Thyroid gland (tissue), 4 donors: ENCODE results near the gene INSC. TPM values are rescaled to one million over a fixed set of nuclear protein-coding genes. Genes with fewer than 3 reads are reported as not detected.

ENCODE experiments used
- DNase-seq, 2 donors: peaks; one replicate each; pipeline ENCODE4 v3.0.0-alpha.2; 2019
- H3K27ac ChIP-seq, 3 donors: fragments of 200-600 bp; sonication (generic); 1 replicate in 2 of 3; 2 replicates in 1 of 3; pipeline ENCODE4 v1.5.1; 2016 to 2019; ENCODE audit warnings: mild to moderate bottlenecking in 1 of 3, moderate library complexity in 1 of 3
- H3K27me3 ChIP-seq: fragments of 200-600 bp; sonication (generic); one replicate; pipeline ENCODE4 v1.5.1; 2019
- H3K36me3 ChIP-seq, 2 donors: fragments of 200-600 bp; sonication (generic); one replicate each; pipeline ENCODE4 v1.5.1; 2016 to 2019
- H3K4me1 ChIP-seq, 2 donors: fragments of 200-600 bp; sonication (generic); one replicate each; pipeline ENCODE4 v1.5.1; 2017 to 2019
- H3K4me3 ChIP-seq, 3 donors: fragments of 200-600 bp; sonication (generic); replicated peaks in 1 of 3; 1 replicate in 2 of 3; 2 replicates in 1 of 3; pipeline ENCODE4 v1.5.1; 2016; ENCODE audit warnings: mild to moderate bottlenecking in 1 of 3
- H3K9me3 ChIP-seq: fragments of 200-600 bp; sonication (generic); one replicate; pipeline ENCODE4 v1.5.1; 2017
- CTCF ChIP-seq, 6 experiments: fragments of 200-600 bp in 3 of 6; fragments of 450-650 bp in 3 of 6; sonication (generic) in 3 of 6; IDR thresholded peaks; one replicate each; pipeline ENCODE4 v1.5.1; 2016 to 2019; ENCODE audit warnings: antibody characterized with exemption in 6 of 6, mild to moderate bottlenecking in 2 of 6, inconsistent platforms in 1 of 6, moderate library complexity in 1 of 6
- POLR2A ChIP-seq, 2 donors: fragments of 450-650 bp; IDR thresholded peaks; one replicate each; pipeline ENCODE4 v1.6.1; 2017; ENCODE audit warnings: antibody characterized with exemption in 2 of 2, mild to moderate bottlenecking in 2 of 2, moderate library complexity in 1 of 2
- WGBS, 2 donors: methylation state at CpG; one replicate each; pipeline ENCODE4 v1.1.5; 2017; 5-methylcytosine and 5-hydroxymethylcytosine counted together
- intact Hi-C: fragments of 100-400 bp; cut with DNase I; formaldehyde crosslinking; loops from one replicate; pipeline ENCODE4 v1.15.1; 2023
- total RNA-seq, 4 donors: library from RNA; depleted of rRNA; stranded (reverse); fragments of >200 nt; gene quantifications; one replicate each; pipeline ENCODE4 v1.2.3, GENCODE V29; 2016

Gene INSC
- total RNA-seq, 4 donors from 2014 or later: 0.38 to 1.2 (median 0.54) TPM; not detected in 1

- 88 to 91% methylated on average over 2 of the region's 2 CpGs for WGBS, 2 donors
- intact Hi-C loops: no loop called here
- no peak for DNase-seq
- Histone ChIP-seq H3K9me3 (no peaks in the 10 kb centered on the region), H3K4me1 (no peaks in the 10 kb centered on the region), H3K4me3 (no peak overlapping the region), H3K27ac (no peak overlapping the region), H3K36me3 (no peaks in the 10 kb centered on the region), H3K27me3 (no peaks in the 10 kb centered on the region)
- TF ChIP-seq CTCF (IDR thresholded peaks at IDR 0.05) (no peak), POLR2A (IDR thresholded peaks at IDR 0.05) (no peak)
These were observed 62.8 kb downstream of the INSC start for GRCh38 chr11:15177491-15177890.

DNA sequence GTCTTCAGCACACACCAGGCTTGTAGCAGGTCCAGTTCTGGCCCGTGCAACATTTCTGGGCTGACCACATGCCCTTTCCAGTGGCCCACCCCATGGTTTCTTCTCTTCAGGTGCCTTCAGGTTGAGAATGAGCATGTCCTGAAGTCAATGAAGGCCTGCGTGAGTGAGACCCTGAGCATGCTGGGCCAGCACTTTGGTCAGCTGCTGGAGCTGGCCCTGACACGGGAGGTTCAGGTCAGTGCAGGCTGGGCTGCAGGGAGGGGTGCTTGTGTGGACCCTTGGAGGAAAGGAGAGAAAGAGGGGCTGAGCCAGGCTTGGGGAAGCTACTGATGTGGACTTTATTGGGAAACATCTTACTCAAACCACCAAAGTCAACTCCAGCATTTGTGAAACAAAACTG, 63.5 kb downstream of the INSC start:
- no peak overlapping the region for H3K27ac ChIP-seq
- DNase-seq: no peak
- WGBS, 2 donors: 100% methylated on average over 1 to 3 of the region's 3 CpGs
- no peaks in the 10 kb centered on the region for H3K27me3 ChIP-seq
- no peaks in the 10 kb centered on the region for H3K36me3 ChIP-seq
- H3K9me3 ChIP-seq: no peaks in the 10 kb centered on the region
- intact Hi-C loops: no loop called here
- no peak for TF ChIP-seq CTCF (IDR thresholded peaks at IDR 0.05)
- TF ChIP-seq POLR2A (IDR thresholded peaks at IDR 0.05): no peak
- no peak overlapping the region for H3K4me3 ChIP-seq
- no peaks in the 10 kb centered on the region for H3K4me1 ChIP-seq

DNA sequence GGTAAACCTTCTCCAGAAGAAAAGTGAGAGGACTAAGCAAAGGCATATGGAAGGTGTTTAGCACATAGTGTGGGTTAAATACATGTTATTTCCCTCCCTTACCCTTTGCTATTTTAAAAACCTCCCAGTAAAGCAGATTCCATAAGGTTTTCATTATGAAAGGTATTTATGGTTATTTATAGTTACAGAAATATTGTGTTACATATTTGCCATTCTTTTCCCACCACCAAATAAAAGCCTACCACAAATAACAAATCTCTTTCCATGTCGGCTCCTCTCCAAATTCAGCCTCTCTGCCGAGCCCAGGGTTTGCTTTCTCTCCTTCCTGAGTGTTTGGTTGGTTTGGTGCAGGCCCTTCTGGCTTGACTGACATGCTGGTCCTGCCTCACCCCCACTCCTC, 64.4 kb downstream of the INSC start:
- no peaks in the 10 kb centered on the region for H3K27me3 ChIP-seq
- TF ChIP-seq CTCF (IDR thresholded peaks at IDR 0.05) (no peak), POLR2A (IDR thresholded peaks at IDR 0.05) (no peak)
- no peaks in the 10 kb centered on the region for H3K36me3 ChIP-seq
- no peaks in the 10 kb centered on the region for H3K4me1 ChIP-seq
- WGBS, 2 donors: 68 to 92% methylated on average over 2 of the region's 2 CpGs
- H3K4me3 ChIP-seq: no peak overlapping the region
- no peak overlapping the region for H3K27ac ChIP-seq
- intact Hi-C loops: no loop called here
- no peaks in the 10 kb centered on the region for H3K9me3 ChIP-seq
- DNase-seq: no peak

GRCh38 chr11:15180212-15180792, 65.6 kb downstream of the INSC start:
- H3K9me3 ChIP-seq: no peaks in the 10 kb centered on the region
- 67 to 70% methylated on average over 4 of the region's 4 CpGs for WGBS, 2 donors
- no peaks in the 10 kb centered on the region for H3K27me3 ChIP-seq
- H3K27ac ChIP-seq: no peak overlapping the region
- no peak for DNase-seq
- no peaks in the 10 kb centered on the region for H3K4me1 ChIP-seq
- no peaks in the 10 kb centered on the region for H3K36me3 ChIP-seq
- TF ChIP-seq POLR2A (IDR thresholded peaks at IDR 0.05): no peak
- no peak for TF ChIP-seq CTCF (IDR thresholded peaks at IDR 0.05)
- no peak overlapping the region for H3K4me3 ChIP-seq
- intact Hi-C loops: no loop called here

GRCh38 chr11:15182372-15182771, 67.6 kb downstream of the INSC start:
- TF ChIP-seq CTCF (IDR thresholded peaks at IDR 0.05) (no peak), POLR2A (IDR thresholded peaks at IDR 0.05) (no peak)
- no peak overlapping the region for H3K27ac ChIP-seq

More at GRCh38 chr11:15182372-15182771, 67.6 kb downstream of the INSC start:
- 84 to 92% methylated on average over 1 of the region's 1 CpG for WGBS, 2 donors
- H3K4me1 ChIP-seq: no peaks in the 10 kb centered on the region
- no peaks in the 10 kb centered on the region for H3K36me3 ChIP-seq
- no peak overlapping the region for H3K4me3 ChIP-seq
- intact Hi-C loops: no loop called here
- H3K9me3 ChIP-seq: no peaks in the 10 kb centered on the region
- H3K27me3 ChIP-seq: no peaks in the 10 kb centered on the region
- DNase-seq: no peak
